Effector memory CD4-positive, alpha-beta T cell (primary cell): Measurements from ENCODE around the gene UBTD2.
A peak's percentile ranks its signal among the peaks of the same experiment; 100 is the strongest.

ENCODE experiments used
- DNase-seq, 3 donors: peaks; one replicate each; pipeline ENCODE4 v3.0.0-alpha.2; 2020
- H3K27ac ChIP-seq: 2 replicates; pipeline ENCODE4 v1.7.0; 2013; ENCODE audit warnings: mild to moderate bottlenecking, low read length, moderate library complexity; ENCODE audit not compliant: insufficient read depth, poor library complexity, severe bottlenecking
- H3K27me3 ChIP-seq: replicated peaks from 2 replicates; pipeline ENCODE4 v1.7.0; 2013; ENCODE audit warnings: mild to moderate bottlenecking, low read length; ENCODE audit not compliant: insufficient read depth, control insufficient read depth, poor library complexity, severe bottlenecking
- H3K36me3 ChIP-seq: 2 replicates; pipeline ENCODE4 v1.7.0; 2013; ENCODE audit warnings: mild to moderate bottlenecking, low read length, moderate library complexity; ENCODE audit not compliant: control insufficient read depth, insufficient read depth
- H3K4me1 ChIP-seq: 2 replicates; pipeline ENCODE4 v1.7.0; 2013; ENCODE audit warnings: low read length, mild to moderate bottlenecking; ENCODE audit not compliant: control insufficient read depth, insufficient read depth, poor library complexity, severe bottlenecking
- H3K4me3 ChIP-seq: 2 replicates; pipeline ENCODE4 v1.7.0; 2013; ENCODE audit warnings: low read length, low read depth, mild to moderate bottlenecking; ENCODE audit not compliant: insufficient read depth, poor library complexity, severe bottlenecking
- H3K9me3 ChIP-seq: 2 replicates; pipeline ENCODE4 v1.7.0; 2013; ENCODE audit warnings: mild to moderate bottlenecking, low read length, moderate library complexity; ENCODE audit not compliant: control insufficient read depth

UBTD2 gene

GRCh38 chr5:172280929-172281328, 2.6 kb downstream of the UBTD2 start:
- DNase-seq, result no peak
- H3K27ac ChIP-seq, result no peak overlapping the region
- H3K36me3 ChIP-seq, result no peaks in the 10 kb centered on the region
- H3K27me3 ChIP-seq, result no peaks in the 10 kb centered on the region
- H3K9me3 ChIP-seq, result no peaks in the 10 kb centered on the region
- peaks cover 6% of the 10 kb centered on the region for H3K4me1 ChIP-seq
- no peak overlapping the region for H3K4me3 ChIP-seq

DNA sequence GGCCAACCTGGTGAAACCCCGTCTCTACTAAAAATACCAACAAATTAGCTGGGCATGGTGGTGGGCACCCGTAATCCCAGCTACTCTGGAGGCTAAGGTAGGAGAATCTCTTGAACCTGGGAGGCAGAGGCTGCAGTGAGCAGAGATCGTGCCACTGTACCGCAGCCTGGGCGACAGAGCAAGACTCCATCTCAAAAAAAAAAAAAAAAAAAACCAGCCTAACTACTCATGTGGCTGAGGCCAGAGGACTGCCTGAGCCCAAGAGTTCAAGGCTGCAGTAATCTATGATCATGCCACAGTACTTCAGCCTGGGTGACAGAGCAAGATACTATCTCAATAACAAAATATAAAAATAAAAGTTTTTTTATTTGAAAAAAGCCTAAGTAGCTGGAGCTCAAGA, 3.2 kb downstream of the UBTD2 start:
- H3K36me3 ChIP-seq, result no peaks in the 10 kb centered on the region
- no peak for DNase-seq
- no peaks in the 10 kb centered on the region for H3K9me3 ChIP-seq
- no peak overlapping the region for H3K27ac ChIP-seq
- peaks cover 6% of the 10 kb centered on the region for H3K4me1 ChIP-seq
- H3K27me3 ChIP-seq, result no peaks in the 10 kb centered on the region
- no peak overlapping the region for H3K4me3 ChIP-seq

DNA sequence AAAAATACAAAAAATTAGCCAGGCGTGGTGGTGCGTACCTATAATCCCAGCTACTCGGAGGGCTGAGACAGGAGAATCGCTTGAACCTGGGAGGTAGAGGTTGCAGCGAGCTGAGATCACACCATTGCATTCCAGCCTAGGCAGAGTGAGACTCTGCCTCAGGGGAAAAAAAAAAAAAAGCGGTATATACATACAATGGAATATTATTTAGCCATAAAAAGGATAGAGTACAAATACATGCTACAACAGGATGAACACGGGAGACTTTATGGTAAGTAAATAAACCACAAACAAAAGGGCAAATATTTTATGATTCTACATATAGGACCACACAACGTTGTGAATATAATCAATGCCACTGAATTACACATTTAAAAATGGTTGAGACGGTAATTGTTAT, 5.2 kb downstream of the UBTD2 start:
- no peak overlapping the region for H3K4me3 ChIP-seq
- no peaks in the 10 kb centered on the region for H3K36me3 ChIP-seq
- H3K27me3 ChIP-seq, result no peaks in the 10 kb centered on the region
- no peak overlapping the region for H3K27ac ChIP-seq
- H3K4me1 ChIP-seq, result peaks cover 6% of the 10 kb centered on the region
- DNase-seq, result no peak
- no peaks in the 10 kb centered on the region for H3K9me3 ChIP-seq

DNA sequence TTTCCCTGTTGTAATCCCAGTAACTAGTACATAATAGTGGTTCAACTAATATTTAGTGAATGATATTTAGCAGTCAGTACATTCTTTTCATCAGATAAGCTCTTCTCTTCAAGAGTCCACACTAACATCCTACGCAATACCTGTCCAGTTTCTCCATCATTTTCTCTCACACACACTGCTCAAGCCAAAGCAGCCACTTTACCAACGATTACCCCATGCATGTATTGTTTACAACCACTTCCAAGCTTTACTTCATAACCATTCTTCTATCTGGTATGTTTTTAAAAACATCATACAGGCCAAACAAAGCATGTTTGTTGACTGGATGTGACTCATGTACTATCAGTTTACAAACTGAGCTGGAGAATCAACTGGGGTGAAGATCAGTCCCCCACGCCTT, 7.3 kb downstream of the UBTD2 start:
- H3K27me3 ChIP-seq, result no peaks in the 10 kb centered on the region
- no peaks in the 10 kb centered on the region for H3K36me3 ChIP-seq
- no peak for DNase-seq
- H3K4me3 ChIP-seq, result no peak overlapping the region
- no peaks in the 10 kb centered on the region for H3K9me3 ChIP-seq
- no peaks in the 10 kb centered on the region for H3K4me1 ChIP-seq
- H3K27ac ChIP-seq, result no peak overlapping the region

- Histone ChIP-seq H3K27me3 (no peaks in the 10 kb centered on the region), H3K27ac (no peak overlapping the region), H3K36me3 (no peaks in the 10 kb centered on the region), H3K4me3 (no peak overlapping the region), H3K9me3 (no peaks in the 10 kb centered on the region), H3K4me1 (no peaks in the 10 kb centered on the region)
- peak; percentile 16 to 52 (median 32) for DNase-seq
Measured at GRCh38 chr5:172274951-172275753, 8.4 kb downstream of the UBTD2 start.

DNA sequence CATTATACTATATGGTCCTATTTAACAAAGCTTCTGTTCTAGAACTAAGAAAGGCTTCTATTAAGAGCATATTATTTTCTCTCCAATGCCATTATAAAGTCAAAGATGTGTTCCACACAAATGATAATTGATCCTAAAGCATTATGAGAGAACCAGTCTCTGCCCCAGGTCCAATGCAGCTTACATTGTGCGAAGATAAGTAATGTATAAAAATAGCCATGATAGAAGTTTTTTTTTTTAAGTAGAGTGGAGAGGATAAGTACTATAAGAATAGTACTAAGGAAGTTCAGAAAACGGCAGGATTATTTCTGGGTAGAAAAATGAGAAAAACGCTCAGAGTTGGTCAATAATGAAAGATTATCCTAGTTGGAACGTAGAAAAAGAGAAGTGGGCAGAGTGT, 15.6 kb downstream of the UBTD2 start:
- no peaks in the 10 kb centered on the region for H3K27me3 ChIP-seq

DNA sequence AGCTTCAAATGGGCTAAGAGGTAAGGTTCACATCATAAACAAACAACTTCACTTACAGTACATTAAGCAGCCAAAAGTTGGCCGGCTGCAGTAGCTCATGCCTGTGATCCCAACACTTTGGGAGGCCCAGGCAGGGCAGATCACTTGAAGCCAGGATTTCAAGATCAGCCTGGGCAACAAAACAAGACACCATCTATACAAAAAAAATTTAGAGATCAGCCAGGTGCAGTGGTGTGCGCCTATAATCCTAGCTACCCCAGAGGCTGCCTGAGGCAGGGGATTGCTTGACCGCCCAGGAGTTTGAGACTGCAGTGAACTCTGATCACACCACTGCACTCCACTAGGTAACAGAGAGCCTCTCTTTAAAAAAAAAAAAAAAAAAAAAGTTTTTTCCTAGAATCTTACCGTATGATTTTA, 16.9 kb downstream of the UBTD2 start:
- no peak overlapping the region for H3K4me3 ChIP-seq
- no peaks in the 10 kb centered on the region for H3K9me3 ChIP-seq
- H3K36me3 ChIP-seq, result no peaks in the 10 kb centered on the region
- H3K27ac ChIP-seq, result no peak overlapping the region
- no peaks in the 10 kb centered on the region for H3K4me1 ChIP-seq
- no peaks in the 10 kb centered on the region for H3K27me3 ChIP-seq
- no peak for DNase-seq

More for the DNA sequence above, 15.6 kb downstream of the UBTD2 start:
- Histone ChIP-seq H3K27ac (no peak overlapping the region), H3K36me3 (no peaks in the 10 kb centered on the region), H3K9me3 (no peaks in the 10 kb centered on the region), H3K4me1 (no peaks in the 10 kb centered on the region), H3K4me3 (no peak overlapping the region)
- DNase-seq, result no peak

- Histone ChIP-seq H3K4me1 (no peaks in the 10 kb centered on the region), H3K9me3 (no peaks in the 10 kb centered on the region), H3K27ac (no peak overlapping the region), H3K36me3 (no peaks in the 10 kb centered on the region), H3K27me3 (no peaks in the 10 kb centered on the region), H3K4me3 (no peak overlapping the region)
- no peak for DNase-seq
Measured at GRCh38 chr5:172266071-172266675, 17.4 kb downstream of the UBTD2 start.

DNA sequence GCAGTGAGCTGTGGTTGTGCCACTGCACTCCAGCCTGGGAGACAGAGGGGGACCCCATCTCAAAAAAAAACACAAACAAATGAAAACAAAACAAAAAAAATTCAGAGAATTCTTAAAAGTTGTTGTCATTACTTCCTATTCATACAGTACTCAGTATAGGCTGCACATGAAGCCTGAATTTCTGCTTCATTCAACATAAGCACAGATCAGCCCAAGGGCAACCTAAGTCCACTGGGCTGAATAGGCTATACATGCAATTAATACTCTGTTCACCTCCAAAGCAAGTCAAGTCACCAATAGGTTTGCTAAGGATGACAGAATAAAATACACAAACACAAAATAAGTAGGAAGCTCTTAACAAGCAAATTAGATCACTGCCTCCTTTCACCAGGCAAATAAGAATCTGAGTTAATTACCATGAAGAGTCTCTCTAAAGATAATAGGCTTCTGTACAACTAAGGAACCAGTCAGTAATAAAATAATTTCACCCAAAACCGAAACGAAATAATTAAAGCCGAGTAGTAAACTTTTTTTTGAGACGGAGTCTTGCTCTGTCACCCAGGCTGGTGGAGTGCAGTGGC, 18.7 kb downstream of the UBTD2 start:
- no peak for DNase-seq
- Histone ChIP-seq H3K4me3 (no peak overlapping the region), H3K4me1 (no peaks in the 10 kb centered on the region), H3K27ac (no peak overlapping the region), H3K9me3 (no peaks in the 10 kb centered on the region), H3K27me3 (no peaks in the 10 kb centered on the region), H3K36me3 (no peaks in the 10 kb centered on the region)

DNA sequence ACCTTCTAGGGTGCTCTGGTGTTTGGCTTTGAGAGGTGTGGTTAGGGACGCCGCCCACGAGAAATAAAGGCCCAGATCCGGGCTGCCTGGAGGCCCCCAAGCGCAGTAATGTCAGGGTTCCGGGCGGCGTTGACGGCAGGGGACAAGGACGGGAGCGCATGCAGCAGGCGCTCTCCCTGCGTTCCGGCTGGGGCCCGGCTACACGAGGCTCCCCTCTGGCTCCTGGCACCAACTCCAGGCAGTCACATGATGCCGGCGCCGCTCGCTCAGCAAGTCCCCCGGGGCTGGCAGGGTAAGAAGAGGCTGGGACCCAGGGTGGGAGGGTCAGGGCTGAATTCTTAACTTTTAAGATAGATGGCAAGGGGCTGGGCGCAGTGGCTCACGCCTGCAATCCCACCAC, 28.1 kb downstream of the UBTD2 start:
- Histone ChIP-seq H3K4me1 (no peaks in the 10 kb centered on the region), H3K9me3 (peaks cover 13% of the 10 kb centered on the region), H3K27me3 (no peaks in the 10 kb centered on the region), H3K36me3 (no peaks in the 10 kb centered on the region), H3K4me3 (no peak overlapping the region), H3K27ac (no peak overlapping the region)
- DNase-seq, result no peak
